ENCODE measurements around the gene MCAT.

MCAT gene

GRCh38 chr22:43094551-43094950, 48.6 kb downstream of the MCAT start:
- ChIA-PET POLR2A (no interaction called here), CTCF (interaction anchor here (0.9 to 1.5 kb wide), 2 partner anchors 15 to 33 kb away, joined by 3 read pairs; no protein-coding TSS in a partner anchor)
- Histone ChIP-seq H3K4me3 (ENCODE audit: control insufficient read depth in 1 of 7, extremely low read depth in 1 of 7, insufficient read depth in 4 of 7, low read depth in 2 of 7, low read length in 6 of 7) (no peak overlapping the region), H3K36me3 (ENCODE audit: control insufficient read depth in 4 of 4, insufficient read depth in 4 of 4, low read length in 3 of 4) (no peaks in the 10 kb centered on the region), H3K9me3 (ENCODE audit: control extremely low read depth in 1 of 5, control insufficient read depth in 4 of 5, insufficient read depth in 2 of 5, low read depth in 1 of 5, low read length in 4 of 5) (peaks cover 0 to 10% (median 7%) of the 10 kb centered on the region in 5 experiments), H3K4me1 (ENCODE audit: control extremely low read depth in 1 of 4, control insufficient read depth in 4 of 4, insufficient read depth in 4 of 4, low read length in 3 of 4) (peaks cover 0 to 19% (median 3%) of the 10 kb centered on the region in 4 experiments), H3K27ac (ENCODE audit: insufficient read depth in 1 of 2, low read depth in 1 of 2, low read length in 2 of 2, poor library complexity in 1 of 2, severe bottlenecking in 2 of 2) (no peak overlapping the region), H3K27me3 (replicated peaks in 2 of 5; ENCODE audit: control insufficient read depth in 4 of 5, insufficient read depth in 5 of 5, low read length in 4 of 5) (no peaks in the 10 kb centered on the region)
- DNase-seq = no peak
- WGBS (ENCODE audit: insufficient coverage) = 100% methylated on average over 3 of the region's 4 CpGs

- POLR2A ChIA-PET = no interaction called here
- Histone ChIP-seq H3K9me3 (ENCODE audit: control extremely low read depth in 1 of 5, control insufficient read depth in 4 of 5, insufficient read depth in 2 of 5, low read depth in 1 of 5, low read length in 4 of 5) (peaks cover 0 to 10% (median 7%) of the 10 kb centered on the region in 5 experiments), H3K27ac (ENCODE audit: insufficient read depth in 1 of 2, low read depth in 1 of 2, low read length in 2 of 2, poor library complexity in 1 of 2, severe bottlenecking in 2 of 2) (no peak overlapping the region), H3K27me3 (replicated peaks in 2 of 5; ENCODE audit: control insufficient read depth in 4 of 5, insufficient read depth in 5 of 5, low read length in 4 of 5) (no peaks in the 10 kb centered on the region), H3K4me3 (ENCODE audit: control insufficient read depth in 1 of 7, extremely low read depth in 1 of 7, insufficient read depth in 4 of 7, low read depth in 2 of 7, low read length in 6 of 7) (no peak overlapping the region), H3K4me1 (ENCODE audit: control extremely low read depth in 1 of 4, control insufficient read depth in 4 of 4, insufficient read depth in 4 of 4, low read length in 3 of 4) (peaks cover 0 to 22% (median 5%) of the 10 kb centered on the region in 4 experiments), H3K36me3 (ENCODE audit: control insufficient read depth in 4 of 4, insufficient read depth in 4 of 4, low read length in 3 of 4) (no peaks in the 10 kb centered on the region)
- 88% methylated on average over 6 of the region's 7 CpGs for WGBS (ENCODE audit: insufficient coverage)
- peak in 2 of 3 donors; percentile 40 to 48 for DNase-seq
- CTCF ChIA-PET = interaction anchor here (0.9 to 1.5 kb wide), 2 partner anchors 15 to 33 kb away, joined by 3 read pairs; no protein-coding TSS in a partner anchor
Observed at GRCh38 chr22:43094085-43094484, 49.1 kb downstream of the MCAT start.

- 5% methylated on average over 8 of the region's 9 CpGs for WGBS (ENCODE audit: insufficient coverage)
- no peak overlapping the region for H3K4me3 ChIP-seq (ENCODE audit: control insufficient read depth in 1 of 7, extremely low read depth in 1 of 7, insufficient read depth in 4 of 7, low read depth in 2 of 7, low read length in 6 of 7)
- ChIA-PET POLR2A (interaction anchor here (0.7 to 1.0 kb wide), 2 partner anchors 14 to 18 kb away, joined by 3 read pairs; no protein-coding TSS in a partner anchor), CTCF (interaction anchor here (1.1 to 1.6 kb wide), 4 partner anchors 9 to 471 kb away, joined by 3 to 4 read pairs (median 4); no protein-coding TSS in a partner anchor)
- H3K4me1 ChIP-seq (ENCODE audit: control extremely low read depth in 1 of 4, control insufficient read depth in 4 of 4, insufficient read depth in 4 of 4, low read length in 3 of 4) = peaks cover 7 to 26% (median 10%) of the 10 kb centered on the region in 4 experiments
- peaks cover 0 to 9% (median 7%) of the 10 kb centered on the region in 5 experiments for H3K9me3 ChIP-seq (ENCODE audit: control extremely low read depth in 1 of 5, control insufficient read depth in 4 of 5, insufficient read depth in 2 of 5, low read depth in 1 of 5, low read length in 4 of 5)
- peak in 2 of 3 donors; percentile 47 to 67 for DNase-seq
- no peaks in the 10 kb centered on the region for H3K27me3 ChIP-seq (replicated peaks in 2 of 5; ENCODE audit: control insufficient read depth in 4 of 5, insufficient read depth in 5 of 5, low read length in 4 of 5)
- no peak overlapping the region for H3K27ac ChIP-seq (ENCODE audit: insufficient read depth in 1 of 2, low read depth in 1 of 2, low read length in 2 of 2, poor library complexity in 1 of 2, severe bottlenecking in 2 of 2)
- H3K36me3 ChIP-seq (ENCODE audit: control insufficient read depth in 4 of 4, insufficient read depth in 4 of 4, low read length in 3 of 4) = no peaks in the 10 kb centered on the region
Observed at GRCh38 chr22:43092085-43092484, 51.1 kb downstream of the MCAT start.

- CTCF ChIA-PET = interaction anchor here (0.7 to 1.6 kb wide), 8 partner anchors 10 to 306 kb away, joined by 3 to 4 read pairs (median 3); no protein-coding TSS in a partner anchor
Observed at GRCh38 chr22:43090130-43090789, 52.9 kb downstream of the MCAT start.

GRCh38 chr22:43088984-43089717, 54.0 kb downstream of the MCAT start, which contains the start of gene TTLL1:
Gene TTLL1 (minus strand): TSS chr22:43089391. CDS start chr22:43075586, 13,805 bp downstream.
- H3K27me3 ChIP-seq (replicated peaks in 2 of 5; ENCODE audit: control insufficient read depth in 4 of 5, insufficient read depth in 5 of 5, low read length in 4 of 5) = no peaks in the 10 kb centered on the region
- peaks cover 7 to 26% (median 10%) of the 10 kb centered on the region in 4 experiments for H3K4me1 ChIP-seq (ENCODE audit: control extremely low read depth in 1 of 4, control insufficient read depth in 4 of 4, insufficient read depth in 4 of 4, low read length in 3 of 4)
- CTCF ChIA-PET = no interaction called here
- POLR2A ChIA-PET = no interaction called here
- no peaks in the 10 kb centered on the region for H3K9me3 ChIP-seq (ENCODE audit: control extremely low read depth in 1 of 5, control insufficient read depth in 4 of 5, insufficient read depth in 2 of 5, low read depth in 1 of 5, low read length in 4 of 5)
- H3K36me3 ChIP-seq (ENCODE audit: control insufficient read depth in 4 of 4, insufficient read depth in 4 of 4, low read length in 3 of 4) = peaks cover 0 to 5% (median 0%) of the 10 kb centered on the region in 4 experiments
- H3K4me3 ChIP-seq (ENCODE audit: control insufficient read depth in 1 of 7, extremely low read depth in 1 of 7, insufficient read depth in 4 of 7, low read depth in 2 of 7, low read length in 6 of 7) = peak within 1 kb of the TSS; percentile 64 to 96 (median 81)
- WGBS (ENCODE audit: insufficient coverage) = 4% methylated on average over 60 of the region's 64 CpGs
- no peak within 1 kb of the TSS for H3K27ac ChIP-seq (ENCODE audit: insufficient read depth in 1 of 2, low read depth in 1 of 2, low read length in 2 of 2, poor library complexity in 1 of 2, severe bottlenecking in 2 of 2)
- DNase-seq = peak; percentile 77 to 93 (median 87)

More at GRCh38 chr22:43090130-43090789, 52.9 kb downstream of the MCAT start:
- H3K36me3 ChIP-seq (ENCODE audit: control insufficient read depth in 4 of 4, insufficient read depth in 4 of 4, low read length in 3 of 4) = peaks cover 0 to 5% (median 0%) of the 10 kb centered on the region in 4 experiments
- H3K4me3 ChIP-seq (ENCODE audit: control insufficient read depth in 1 of 7, extremely low read depth in 1 of 7, insufficient read depth in 4 of 7, low read depth in 2 of 7, low read length in 6 of 7) = no peak overlapping the region
- POLR2A ChIA-PET = no interaction called here
- 64% methylated on average over 3 of the region's 6 CpGs for WGBS (ENCODE audit: insufficient coverage)
- H3K27me3 ChIP-seq (replicated peaks in 2 of 5; ENCODE audit: control insufficient read depth in 4 of 5, insufficient read depth in 5 of 5, low read length in 4 of 5) = no peaks in the 10 kb centered on the region
- peaks cover 7 to 26% (median 10%) of the 10 kb centered on the region in 4 experiments for H3K4me1 ChIP-seq (ENCODE audit: control extremely low read depth in 1 of 4, control insufficient read depth in 4 of 4, insufficient read depth in 4 of 4, low read length in 3 of 4)
- H3K27ac ChIP-seq (ENCODE audit: insufficient read depth in 1 of 2, low read depth in 1 of 2, low read length in 2 of 2, poor library complexity in 1 of 2, severe bottlenecking in 2 of 2) = no peak overlapping the region
- peak; percentile 87 to 94 (median 93) for DNase-seq
- no peaks in the 10 kb centered on the region for H3K9me3 ChIP-seq (ENCODE audit: control extremely low read depth in 1 of 5, control insufficient read depth in 4 of 5, insufficient read depth in 2 of 5, low read depth in 1 of 5, low read length in 4 of 5)

- 89% methylated on average over 3 of the region's 9 CpGs for WGBS (ENCODE audit: insufficient coverage)
- no peaks in the 10 kb centered on the region for H3K9me3 ChIP-seq (ENCODE audit: control extremely low read depth in 1 of 5, control insufficient read depth in 4 of 5, insufficient read depth in 2 of 5, low read depth in 1 of 5, low read length in 4 of 5)
- CTCF ChIA-PET = interaction anchor here (0.6 kb wide), 1 partner anchor 54 kb away, joined by 3 read pairs; no protein-coding TSS in a partner anchor
- no peak for DNase-seq
- peaks cover 0 to 5% (median 0%) of the 10 kb centered on the region in 4 experiments for H3K36me3 ChIP-seq (ENCODE audit: control insufficient read depth in 4 of 4, insufficient read depth in 4 of 4, low read length in 3 of 4)
- H3K27ac ChIP-seq (ENCODE audit: insufficient read depth in 1 of 2, low read depth in 1 of 2, low read length in 2 of 2, poor library complexity in 1 of 2, severe bottlenecking in 2 of 2) = no peak overlapping the region
- POLR2A ChIA-PET = no interaction called here
- H3K27me3 ChIP-seq (replicated peaks in 2 of 5; ENCODE audit: control insufficient read depth in 4 of 5, insufficient read depth in 5 of 5, low read length in 4 of 5) = no peaks in the 10 kb centered on the region
- peak overlapping the region; percentile 64 to 96 (median 81) for H3K4me3 ChIP-seq (ENCODE audit: control insufficient read depth in 1 of 7, extremely low read depth in 1 of 7, insufficient read depth in 4 of 7, low read depth in 2 of 7, low read length in 6 of 7)
- peaks cover 7 to 26% (median 10%) of the 10 kb centered on the region in 4 experiments for H3K4me1 ChIP-seq (ENCODE audit: control extremely low read depth in 1 of 4, control insufficient read depth in 4 of 4, insufficient read depth in 4 of 4, low read length in 3 of 4)
Observed at GRCh38 chr22:43088627-43088983, 54.6 kb downstream of the MCAT start.
